Tibial nerve (tissue), 4 donors: ENCODE results near the gene CTNNBIP1. TPM values are rescaled to one million over a fixed set of nuclear protein-coding genes. Genes with fewer than 3 reads are reported as not detected.

Source experiments
- DNase-seq, 2 donors: peaks; one replicate each; pipeline ENCODE4 v3.0.0-alpha.2; 2019; ENCODE audit warnings: low spot score in 2 of 2
- H3K27ac ChIP-seq, 4 donors: fragments of 200-600 bp; sonication (generic) in 3 of 4; one replicate each; pipeline ENCODE4 v1.5.1; 2017 to 2019; ENCODE audit warnings: mild to moderate bottlenecking in 1 of 4
- H3K27me3 ChIP-seq, 2 donors: fragments of 200-600 bp; sonication (generic) in 1 of 2; one replicate each; pipeline versions ENCODE4 v1.5.1 to v1.6.0; 2017 to 2019
- H3K36me3 ChIP-seq, 3 donors: fragments of 200-600 bp; sonication (generic); one replicate each; pipeline ENCODE4 v1.5.1; 2018 to 2019
- H3K4me1 ChIP-seq, 4 donors: fragments of 200-600 bp; sonication (generic) in 3 of 4; one replicate each; pipeline ENCODE4 v1.5.1; 2017 to 2019
- H3K4me3 ChIP-seq, 4 donors: fragments of 200-600 bp; sonication (generic) in 3 of 4; one replicate each; pipeline ENCODE4 v1.5.1; 2017 to 2019; ENCODE audit warnings: mild to moderate bottlenecking in 1 of 4, moderate library complexity in 1 of 4
- H3K9me3 ChIP-seq, 4 donors: fragments of 200-600 bp; sonication (generic) in 3 of 4; one replicate each; pipeline ENCODE4 v1.5.1; 2017 to 2019
- EP300 ChIP-seq, 2 donors: sonication (generic); formaldehyde crosslinking; IDR thresholded peaks; one replicate each; pipeline ENCODE4 v1.6.1; 2017; ENCODE audit warnings: antibody characterized with exemption in 2 of 2, mild to moderate bottlenecking in 1 of 2
- POLR2A ChIP-seq, 2 donors: fragments of 450-650 bp; IDR thresholded peaks; one replicate each; pipeline ENCODE4 v1.6.1; 2017; ENCODE audit warnings: antibody characterized with exemption in 2 of 2, mild to moderate bottlenecking in 2 of 2, moderate library complexity in 2 of 2
- WGBS, 2 donors: methylation state at CpG; one replicate each; pipeline ENCODE4 v1.1.5; 2018; 5-methylcytosine and 5-hydroxymethylcytosine counted together
- total RNA-seq, 4 donors: library from RNA; depleted of rRNA; stranded (reverse); fragments of >200 nt; gene quantifications; one replicate each; pipeline ENCODE4 v1.1.0, GENCODE V29; 2016
- TF ChIP-seq, protein P1 (sequence below), 5 experiments: fragments of 200-600 bp in 3 of 5; fragments of 450-650 bp in 2 of 5; sonication (generic) in 3 of 5; IDR thresholded peaks; one replicate each; pipeline ENCODE4 v1.5.1; 2016 to 2019; ENCODE audit warnings: antibody characterized with exemption in 5 of 5, mild to moderate bottlenecking in 3 of 5, moderate library complexity in 2 of 5

CTNNBIP1 gene
- total RNA-seq, 4 donors from 2014 or later = 17.0 to 24.9 (median 20.3) TPM

DNA sequence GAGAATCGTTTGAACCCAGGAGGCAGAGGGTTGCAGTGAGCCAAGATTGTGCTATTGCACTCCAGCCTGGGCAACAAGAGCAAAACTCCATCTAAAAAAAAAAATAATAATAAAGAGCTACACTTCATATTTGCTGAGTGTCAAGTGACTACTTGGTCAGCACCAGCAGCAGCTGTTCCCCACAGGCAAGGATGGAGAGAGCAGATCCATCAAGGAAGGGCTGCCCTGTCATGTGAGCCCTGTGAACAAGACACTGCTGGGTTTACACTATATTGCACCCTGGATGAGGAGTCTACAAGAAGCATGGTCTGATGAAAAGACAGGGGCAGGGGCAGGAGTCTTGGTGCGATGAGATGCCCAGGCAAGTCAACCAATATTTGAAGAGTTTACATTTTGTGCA, 3.6 kb downstream of the CTNNBIP1 start:
- H3K27me3 ChIP-seq = no peaks in the 10 kb centered on the region
- H3K36me3 ChIP-seq = no peaks in the 10 kb centered on the region
- TF ChIP-seq EP300 (IDR thresholded peaks at IDR 0.05) (no peak), POLR2A (IDR thresholded peaks at IDR 0.05) (no peak)
- TF ChIP-seq, protein P1, sequence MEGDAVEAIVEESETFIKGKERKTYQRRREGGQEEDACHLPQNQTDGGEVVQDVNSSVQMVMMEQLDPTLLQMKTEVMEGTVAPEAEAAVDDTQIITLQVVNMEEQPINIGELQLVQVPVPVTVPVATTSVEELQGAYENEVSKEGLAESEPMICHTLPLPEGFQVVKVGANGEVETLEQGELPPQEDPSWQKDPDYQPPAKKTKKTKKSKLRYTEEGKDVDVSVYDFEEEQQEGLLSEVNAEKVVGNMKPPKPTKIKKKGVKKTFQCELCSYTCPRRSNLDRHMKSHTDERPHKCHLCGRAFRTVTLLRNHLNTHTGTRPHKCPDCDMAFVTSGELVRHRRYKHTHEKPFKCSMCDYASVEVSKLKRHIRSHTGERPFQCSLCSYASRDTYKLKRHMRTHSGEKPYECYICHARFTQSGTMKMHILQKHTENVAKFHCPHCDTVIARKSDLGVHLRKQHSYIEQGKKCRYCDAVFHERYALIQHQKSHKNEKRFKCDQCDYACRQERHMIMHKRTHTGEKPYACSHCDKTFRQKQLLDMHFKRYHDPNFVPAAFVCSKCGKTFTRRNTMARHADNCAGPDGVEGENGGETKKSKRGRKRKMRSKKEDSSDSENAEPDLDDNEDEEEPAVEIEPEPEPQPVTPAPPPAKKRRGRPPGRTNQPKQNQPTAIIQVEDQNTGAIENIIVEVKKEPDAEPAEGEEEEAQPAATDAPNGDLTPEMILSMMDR (IDR thresholded peaks at IDR 0.05) = no peak
- no peak overlapping the region for H3K4me3 ChIP-seq
- no peak overlapping the region for H3K27ac ChIP-seq
- DNase-seq = no peak
- 90 to 95% methylated on average over 2 of the region's 2 CpGs for WGBS, 2 donors
- H3K4me1 ChIP-seq = peaks cover 0 to 27% (median 16%) of the 10 kb centered on the region in 4 donors
- no peaks in the 10 kb centered on the region for H3K9me3 ChIP-seq

DNA sequence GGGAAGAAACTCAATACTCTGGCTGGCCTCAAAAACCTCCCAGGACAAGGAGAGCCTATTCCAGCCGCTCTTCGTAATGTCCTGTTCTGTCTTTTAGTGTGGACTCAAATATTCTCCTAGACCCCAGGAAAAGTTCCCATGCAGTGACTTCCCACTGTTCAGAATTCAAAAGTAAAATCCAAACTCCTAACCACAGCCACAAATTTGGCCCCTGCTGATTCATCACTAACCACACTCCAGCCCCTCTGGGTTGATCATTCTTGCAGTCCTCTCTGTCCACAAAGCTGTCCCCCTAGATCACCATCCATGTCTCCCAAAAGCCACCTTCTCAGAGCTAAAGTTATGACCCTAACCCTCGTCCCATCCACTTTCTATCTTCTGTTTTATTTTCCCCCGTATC, 5.1 kb downstream of the CTNNBIP1 start:
- 70 to 75% methylated on average over 4 of the region's 4 CpGs for WGBS, 2 donors
- Histone ChIP-seq H3K36me3 (no peaks in the 10 kb centered on the region), H3K9me3 (no peaks in the 10 kb centered on the region), H3K27ac (no peak overlapping the region), H3K4me3 (no peak overlapping the region), H3K4me1 (peaks cover 0 to 37% (median 19%) of the 10 kb centered on the region in 4 donors), H3K27me3 (no peaks in the 10 kb centered on the region)
- no peak for TF ChIP-seq EP300 (IDR thresholded peaks at IDR 0.05)
- no peak for TF ChIP-seq POLR2A (IDR thresholded peaks at IDR 0.05)
- TF ChIP-seq, protein P1 (IDR thresholded peaks at IDR 0.05) = no peak
- no peak for DNase-seq

GRCh38 chr1:9904596-9904995, 5.5 kb downstream of the CTNNBIP1 start:
- 63 to 69% methylated on average over 3 of the region's 3 CpGs for WGBS, 2 donors
- H3K27me3 ChIP-seq = no peaks in the 10 kb centered on the region
- H3K27ac ChIP-seq = no peak overlapping the region
- peaks cover 0 to 39% (median 19%) of the 10 kb centered on the region in 4 donors for H3K4me1 ChIP-seq
- DNase-seq = no peak
- no peak for TF ChIP-seq EP300 (IDR thresholded peaks at IDR 0.05)
- TF ChIP-seq, protein P1 (IDR thresholded peaks at IDR 0.05) = no peak
- no peak for TF ChIP-seq POLR2A (IDR thresholded peaks at IDR 0.05)
- no peaks in the 10 kb centered on the region for H3K9me3 ChIP-seq
- no peak overlapping the region for H3K4me3 ChIP-seq
- H3K36me3 ChIP-seq = no peaks in the 10 kb centered on the region

DNA sequence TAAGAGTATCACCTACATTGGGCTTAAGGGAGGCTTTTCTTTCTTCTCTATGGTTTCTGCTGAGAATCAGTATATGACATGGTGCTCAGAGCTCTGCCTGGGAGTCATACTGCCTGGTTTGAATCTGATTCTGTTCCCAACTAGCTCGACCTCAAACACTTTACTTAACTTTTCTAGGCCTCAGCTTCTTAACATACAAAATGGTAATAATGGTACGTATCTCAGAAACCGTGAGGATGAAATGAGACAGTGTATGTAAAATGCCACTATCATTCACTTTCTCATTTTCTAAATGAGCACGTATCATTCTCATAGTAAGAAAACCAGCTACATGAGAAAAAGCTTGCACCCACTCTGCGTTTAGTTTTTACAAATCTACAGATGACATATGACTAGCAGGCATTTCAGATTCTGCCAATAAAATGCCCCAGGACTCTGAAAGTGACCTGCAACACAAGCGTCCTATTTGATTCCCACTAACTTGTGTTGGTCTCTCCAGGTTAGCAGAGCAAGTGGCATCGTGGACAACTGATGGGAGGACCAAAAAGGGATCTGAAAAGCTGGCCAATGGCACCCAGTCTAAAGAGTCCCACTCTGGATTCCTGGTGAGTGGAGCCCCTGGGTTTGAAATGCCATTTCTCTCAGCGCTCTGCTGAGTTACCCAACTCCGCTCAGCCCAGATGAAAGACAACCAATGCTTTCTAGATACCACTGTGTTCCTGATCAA, 6.1 kb downstream of the CTNNBIP1 start:
- TF ChIP-seq EP300 (IDR thresholded peaks at IDR 0.05) (no peak), POLR2A (IDR thresholded peaks at IDR 0.05) (no peak)
- TF ChIP-seq, protein P1 (IDR thresholded peaks at IDR 0.05) = no peak
- WGBS, 2 donors = 81 to 85% methylated on average over 9 of the region's 9 CpGs
- no peak for DNase-seq
- H3K9me3 ChIP-seq = no peaks in the 10 kb centered on the region
- H3K4me1 ChIP-seq = peaks cover 0 to 33% (median 13%) of the 10 kb centered on the region in 4 donors
- no peaks in the 10 kb centered on the region for H3K36me3 ChIP-seq
- no peaks in the 10 kb centered on the region for H3K27me3 ChIP-seq
- H3K27ac ChIP-seq = no peak overlapping the region
- no peak overlapping the region for H3K4me3 ChIP-seq

- no peak for TF ChIP-seq POLR2A (IDR thresholded peaks at IDR 0.05)
- TF ChIP-seq, protein P1 (IDR thresholded peaks at IDR 0.05) = no peak
- no peak for TF ChIP-seq EP300 (IDR thresholded peaks at IDR 0.05)
- no peak for DNase-seq
- no peaks in the 10 kb centered on the region for H3K36me3 ChIP-seq
- H3K4me1 ChIP-seq = peaks cover 0 to 26% (median 10%) of the 10 kb centered on the region in 4 donors
- no peak overlapping the region for H3K4me3 ChIP-seq
- H3K9me3 ChIP-seq = no peaks in the 10 kb centered on the region
- H3K27ac ChIP-seq = peak overlapping the region in 2 of 4 donors; percentile 12 to 76
- WGBS, 2 donors = 64 to 67% methylated on average over 6 of the region's 6 CpGs
- H3K27me3 ChIP-seq = no peaks in the 10 kb centered on the region
Observed at GRCh38 chr1:9902060-9902452, 8.0 kb downstream of the CTNNBIP1 start.
